ENCODE data around the gene TIGD1.

DNA sequence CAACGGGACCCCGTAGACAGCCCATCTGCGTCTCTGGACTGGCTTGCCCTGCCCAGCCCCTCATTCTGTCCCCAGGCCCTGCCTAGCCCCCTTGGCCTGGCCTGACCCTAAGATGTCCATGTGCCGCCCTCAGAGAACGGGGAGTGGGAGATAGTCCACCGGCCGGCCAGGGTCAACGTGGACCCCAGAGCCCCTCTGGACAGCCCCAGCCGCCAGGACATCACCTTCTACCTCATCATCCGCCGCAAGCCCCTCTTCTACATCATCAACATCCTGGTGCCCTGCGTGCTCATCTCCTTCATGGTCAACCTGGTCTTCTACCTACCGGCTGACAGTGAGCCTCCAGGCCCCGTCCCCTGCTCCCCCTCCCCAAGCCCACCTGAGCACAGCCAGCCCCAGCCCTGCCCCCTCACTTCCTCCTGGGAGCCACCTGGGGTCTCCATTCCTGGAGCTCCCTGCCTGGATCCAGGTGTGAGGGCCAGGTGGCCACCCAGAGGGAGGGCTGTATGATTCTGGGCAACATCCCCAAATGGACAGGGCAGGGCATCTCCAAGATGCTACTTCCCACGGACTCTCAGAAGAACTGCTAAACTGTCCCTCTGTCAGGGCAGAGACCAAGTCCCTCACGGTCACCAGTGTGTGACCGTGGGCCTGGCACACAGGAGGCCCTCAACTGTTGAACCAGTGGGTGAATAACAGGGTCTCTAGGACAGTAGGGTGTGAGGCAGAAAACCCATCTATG lies 20.4 kb downstream of the TIGD1 start:
- no peak for TF ChIP-seq CTCF (conservative IDR thresholded peaks at IDR 0.05; ENCODE audit: low read length)
- no peak for TF ChIP-seq EZH2phosphoT487 (IDR thresholded peaks at IDR 0.05; ENCODE audit: borderline replicate concordance)
